GM19043 (cell line): Measurements from ENCODE around the gene ACP7.
"Not testable (repeated sequence)": the region's sequence is repeated elsewhere in the genome, so short reads cannot be mapped to it uniquely, and the experiment has no call there.

Experiments
- ATAC-seq: cut with Tn5 transposase; IDR thresholded peaks from one replicate; pipeline ENCODE4 v1.9.1; 2021; ENCODE audit warnings: low read depth; ENCODE audit not compliant: unreplicated experiment

The ACP7 gene

DNA sequence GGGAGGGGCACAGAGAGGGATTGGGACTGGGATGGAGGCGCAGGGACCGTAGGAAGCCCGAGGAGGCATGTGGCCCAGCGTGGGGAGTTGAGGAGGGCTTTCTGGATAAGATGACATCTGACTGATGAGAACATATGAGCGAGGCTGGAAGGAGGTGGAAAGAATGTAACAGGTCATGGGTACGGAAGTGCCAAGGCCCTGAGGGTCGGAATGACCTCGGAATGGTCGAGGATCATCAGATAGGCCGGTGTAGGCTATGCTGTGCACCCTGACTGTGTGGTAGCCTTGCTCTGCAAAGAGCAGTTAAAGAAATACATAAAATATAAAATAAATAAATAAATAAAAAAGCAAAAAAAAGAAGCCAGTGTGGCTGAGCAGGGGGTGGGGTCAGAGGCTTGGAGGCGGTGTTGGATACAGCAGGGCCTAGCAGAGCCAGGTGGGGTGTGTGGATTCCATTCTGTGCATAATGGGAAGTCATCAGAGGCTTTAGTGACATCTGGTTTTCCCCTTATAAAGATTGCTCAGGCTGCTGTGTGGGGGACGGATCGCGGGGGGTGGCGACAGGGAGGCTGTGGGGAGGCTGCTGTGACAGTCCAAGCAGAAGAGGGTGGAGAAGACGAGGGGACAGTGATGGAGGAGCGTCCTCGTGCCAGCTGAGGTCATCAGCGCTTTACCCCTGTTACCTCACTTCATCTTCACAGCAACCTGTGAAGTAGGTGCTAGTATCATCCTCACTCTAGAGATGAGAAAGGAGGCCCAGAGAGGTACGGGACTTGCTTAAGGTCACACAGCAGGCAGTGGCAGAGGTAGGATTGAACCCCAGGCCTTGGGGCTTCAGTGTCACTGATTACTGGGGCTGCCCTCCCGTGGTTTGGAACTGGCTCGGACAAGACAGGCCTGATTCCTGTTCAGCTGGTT, 46.4 kb downstream of the ACP7 start:
- ATAC-seq: no peak

DNA sequence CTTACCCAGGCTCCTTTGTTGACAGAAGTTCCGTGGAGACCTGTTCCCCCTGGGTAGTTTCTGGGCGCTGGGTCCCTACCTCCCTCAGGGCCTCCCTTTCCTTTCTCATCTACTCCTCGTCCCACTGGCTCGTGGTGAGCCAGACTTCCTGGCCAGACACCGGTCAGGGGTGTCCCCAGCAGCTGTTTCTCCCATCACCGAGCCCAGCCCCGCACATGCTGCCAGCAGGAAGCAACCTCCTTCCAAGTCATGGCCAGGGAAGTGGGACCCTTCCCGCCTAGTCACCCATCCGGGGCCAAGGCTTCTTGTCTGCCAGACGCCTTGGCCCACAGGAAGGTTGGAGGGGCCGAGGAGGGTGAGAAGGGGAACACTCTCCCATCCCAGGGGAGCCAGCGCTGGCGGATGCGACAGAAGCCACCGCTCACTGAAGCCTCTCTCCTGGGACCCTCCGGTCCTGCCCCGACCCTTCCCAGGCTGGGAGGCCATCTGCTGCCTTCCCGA, 47.1 kb downstream of the ACP7 start:
- no peak for ATAC-seq

DNA sequence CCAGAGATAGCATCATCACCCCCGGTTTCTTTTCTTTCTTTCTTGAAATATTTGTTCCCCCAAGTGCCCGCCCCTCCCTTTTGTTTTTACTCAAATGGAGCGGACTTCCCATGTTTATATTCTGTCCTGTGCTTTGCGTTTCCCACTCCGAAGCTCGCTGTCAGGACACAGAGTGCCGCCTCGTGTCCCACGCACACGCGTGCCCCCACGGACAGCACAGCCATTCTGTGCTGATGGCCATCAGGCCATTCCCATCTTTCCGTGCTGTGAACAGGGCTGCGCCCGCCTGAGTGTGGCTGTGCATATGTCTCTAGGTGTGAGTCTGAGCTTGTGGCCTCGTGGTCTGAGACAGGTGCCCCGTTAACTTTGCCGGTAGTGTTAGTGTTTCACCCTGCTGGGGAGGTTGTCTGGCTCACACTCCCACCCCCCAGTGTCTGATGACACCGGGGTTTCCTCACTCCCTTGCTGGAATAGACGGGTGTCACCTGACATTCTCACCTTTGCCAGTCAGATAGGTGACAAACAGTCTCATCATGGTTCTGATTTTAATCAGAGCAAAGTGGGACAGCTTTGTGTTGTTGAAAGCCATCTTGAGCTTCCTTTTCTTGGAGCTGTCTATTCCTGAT, 48.3 kb downstream of the ACP7 start:
- no peak for ATAC-seq

DNA sequence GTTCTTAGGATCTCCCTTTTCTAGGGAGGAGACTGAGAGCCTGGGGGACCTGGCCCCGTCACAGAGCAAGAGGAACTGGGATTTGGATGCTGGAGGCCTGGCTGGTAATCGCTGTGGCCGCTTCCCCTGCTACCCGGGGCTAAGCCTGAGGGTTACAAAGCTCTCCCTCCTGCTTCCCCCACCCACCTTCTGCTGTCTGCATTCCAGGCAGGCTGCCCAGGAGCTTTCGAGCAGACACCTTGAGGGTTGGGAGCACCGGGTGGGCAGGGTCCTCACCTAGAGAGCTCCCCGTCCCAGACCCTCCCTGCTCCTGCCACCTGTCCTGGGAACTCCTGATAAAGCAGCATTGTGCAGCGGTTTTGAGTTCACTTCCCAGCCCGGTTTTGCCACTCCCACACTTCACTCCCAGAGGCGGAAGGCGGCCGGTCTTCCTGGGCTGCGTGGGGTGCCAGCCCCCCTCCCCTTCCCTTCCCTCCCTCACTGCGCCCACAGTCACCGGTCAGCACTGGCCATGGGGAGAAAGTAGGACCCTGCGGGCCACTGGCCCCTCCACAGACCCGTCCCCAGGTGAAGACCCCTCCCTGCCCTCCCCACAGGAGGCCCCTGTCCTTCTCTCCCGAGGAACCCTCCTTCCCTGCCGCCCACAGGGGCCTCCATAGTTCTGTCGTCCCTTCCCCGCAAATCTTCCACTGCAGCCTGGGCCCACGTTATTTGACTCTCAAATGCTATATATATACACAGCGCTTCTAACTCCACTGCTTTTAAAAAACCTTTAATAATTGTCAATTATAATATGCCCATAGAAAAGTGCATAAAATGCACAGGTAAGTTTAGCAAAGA, 49.5 kb downstream of the ACP7 start:
- ATAC-seq: no peak

DNA sequence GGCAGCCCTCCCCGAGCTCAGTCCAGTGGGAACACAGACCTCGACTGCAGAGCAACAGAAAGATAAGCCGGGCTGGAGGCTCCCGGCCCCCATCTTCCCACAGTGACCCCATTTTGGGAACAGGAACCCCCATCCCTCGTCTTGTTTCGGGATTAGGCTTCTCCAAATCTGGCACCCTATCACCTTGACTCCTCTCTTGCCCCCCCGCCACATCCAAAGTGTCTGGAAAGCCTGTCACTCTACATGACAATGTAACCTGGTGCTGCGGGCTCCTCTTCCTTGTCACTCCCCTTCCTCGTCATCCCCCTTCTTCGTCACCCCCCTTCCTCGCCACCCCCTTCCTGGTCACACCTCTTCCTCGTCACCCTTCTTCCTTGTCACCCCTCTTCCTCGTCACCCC, 51.5 kb downstream of the ACP7 start:
- ATAC-seq: no peak

DNA sequence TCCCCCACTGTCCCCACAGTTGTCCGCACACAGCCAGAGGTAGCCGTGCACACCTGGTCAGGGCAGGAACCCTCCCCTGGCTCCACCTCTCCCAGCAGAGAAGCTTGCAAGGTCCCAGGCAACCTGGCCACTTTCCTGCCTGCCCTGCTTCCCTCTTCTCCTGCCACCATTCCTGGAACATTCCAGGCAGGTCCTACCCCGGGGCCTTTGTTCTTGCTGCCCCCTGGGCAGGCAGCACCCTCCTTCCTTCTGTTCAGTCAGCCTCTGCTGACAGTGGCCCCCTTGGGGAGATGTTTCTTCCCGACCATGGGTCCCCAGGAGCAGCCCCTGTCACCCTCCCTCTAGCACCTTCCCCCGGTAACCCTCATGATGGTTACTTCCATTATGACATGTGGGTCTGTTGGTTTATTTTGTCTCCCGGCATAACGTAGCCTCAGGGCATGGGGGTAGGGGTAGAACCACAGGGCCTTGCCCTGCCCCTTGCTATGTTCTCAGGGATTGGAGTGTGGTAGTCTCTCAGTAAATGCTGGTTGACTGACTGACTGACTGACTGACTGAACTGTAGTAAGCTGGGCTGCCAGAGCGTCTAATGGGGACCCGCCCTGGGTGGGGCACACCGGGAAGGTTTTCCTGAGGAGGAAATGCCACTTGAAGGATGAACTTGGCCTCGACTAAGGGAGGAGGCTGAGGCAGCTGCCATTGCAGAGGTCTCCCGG, 52.2 kb downstream of the ACP7 start:
- no peak for ATAC-seq

DNA sequence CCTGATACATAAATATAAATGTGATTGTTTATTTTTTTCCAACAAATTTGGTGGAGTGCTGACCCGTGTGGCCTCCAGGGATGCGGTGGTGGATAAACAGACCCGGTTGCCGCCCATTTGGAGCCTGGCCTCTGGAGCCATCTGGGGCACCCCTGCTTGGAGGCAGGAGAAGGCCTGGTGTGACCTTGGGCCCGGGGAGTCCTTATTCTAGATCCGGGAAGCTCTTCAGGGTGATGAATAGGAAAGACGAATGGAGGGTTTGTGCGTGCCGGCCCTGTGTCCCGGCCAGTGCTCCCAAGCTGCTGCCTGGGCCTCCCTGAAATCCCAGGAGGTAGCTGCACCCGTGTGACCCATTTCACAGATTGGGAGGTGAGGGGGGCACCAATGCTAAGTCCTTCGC, 53.0 kb downstream of the ACP7 start:
- ATAC-seq: no peak

DNA sequence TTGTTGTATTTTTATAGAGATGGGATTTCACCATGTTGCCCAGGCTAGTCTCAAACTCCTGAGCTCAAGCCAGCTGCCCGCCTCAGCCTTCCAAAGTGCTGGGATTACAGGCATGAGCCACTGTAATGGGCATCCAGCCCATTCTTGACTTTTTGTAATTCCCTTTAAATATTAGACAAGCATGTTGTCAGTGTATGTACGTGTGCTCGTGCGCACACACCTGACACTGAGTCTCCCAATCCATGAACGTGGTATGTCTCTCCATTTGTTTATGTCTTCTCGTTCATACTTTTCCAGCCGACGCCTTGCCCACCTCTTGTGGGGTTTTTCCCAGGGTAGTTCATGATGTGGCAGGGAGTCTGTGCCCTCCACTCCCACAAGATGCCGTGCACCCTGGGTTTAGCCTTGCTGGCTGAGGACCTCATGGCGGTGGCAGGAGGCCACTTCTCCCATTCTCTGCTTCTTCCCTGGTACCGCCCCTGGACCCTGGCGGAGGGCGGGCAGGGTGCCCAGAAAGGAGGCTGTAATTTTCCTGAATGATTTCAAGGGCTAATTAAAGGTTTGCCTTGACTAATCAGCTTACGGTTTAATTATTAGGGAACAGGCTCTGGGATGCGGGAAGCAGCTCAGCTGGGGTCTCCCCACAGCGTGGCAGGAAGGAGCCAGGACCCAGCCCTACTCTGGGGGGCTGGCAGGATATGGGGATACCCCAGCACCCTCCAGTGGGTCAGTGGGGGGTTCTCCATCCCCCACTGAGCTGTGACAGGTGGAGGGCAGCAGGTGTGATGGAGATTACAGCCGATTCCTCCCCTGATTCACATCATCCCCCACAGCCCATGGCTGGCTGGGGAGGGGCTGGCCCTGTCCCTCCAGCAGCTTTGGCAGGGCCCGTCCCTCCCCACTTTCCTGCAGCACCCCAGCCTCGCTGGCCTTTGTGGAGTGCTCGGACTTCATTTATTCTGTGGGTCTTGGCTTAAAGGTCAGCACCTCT, 54.3 kb downstream of the ACP7 start:
- ATAC-seq: no peak

DNA sequence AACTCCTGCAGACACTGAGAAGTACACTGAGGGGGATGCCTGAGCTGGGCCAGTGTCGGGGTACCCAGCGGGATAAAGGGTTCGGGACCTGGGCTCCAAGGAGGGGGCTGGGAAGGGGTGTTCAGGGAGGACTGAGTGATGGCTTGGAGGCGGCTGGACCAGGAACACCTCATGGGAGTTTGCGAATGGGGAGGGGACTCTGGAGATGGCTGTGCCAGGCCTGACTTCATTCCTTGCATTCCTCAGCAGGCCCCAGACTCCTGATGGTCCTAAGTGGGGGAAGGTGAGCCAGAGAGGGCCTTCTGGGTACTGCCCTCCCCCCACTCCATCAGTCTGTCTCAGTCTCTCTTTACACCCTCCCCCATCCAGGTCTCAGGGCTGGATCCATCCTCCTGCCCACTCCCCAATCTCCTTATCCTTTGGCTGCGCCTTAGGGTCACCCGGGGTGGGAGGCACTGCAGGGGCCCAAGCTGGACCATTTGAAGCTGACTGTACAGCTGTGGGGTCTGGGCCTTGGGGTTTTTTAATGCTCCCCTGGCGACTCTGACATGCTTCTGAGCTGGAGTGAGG, 55.2 kb downstream of the ACP7 start:
- no peak for ATAC-seq

DNA sequence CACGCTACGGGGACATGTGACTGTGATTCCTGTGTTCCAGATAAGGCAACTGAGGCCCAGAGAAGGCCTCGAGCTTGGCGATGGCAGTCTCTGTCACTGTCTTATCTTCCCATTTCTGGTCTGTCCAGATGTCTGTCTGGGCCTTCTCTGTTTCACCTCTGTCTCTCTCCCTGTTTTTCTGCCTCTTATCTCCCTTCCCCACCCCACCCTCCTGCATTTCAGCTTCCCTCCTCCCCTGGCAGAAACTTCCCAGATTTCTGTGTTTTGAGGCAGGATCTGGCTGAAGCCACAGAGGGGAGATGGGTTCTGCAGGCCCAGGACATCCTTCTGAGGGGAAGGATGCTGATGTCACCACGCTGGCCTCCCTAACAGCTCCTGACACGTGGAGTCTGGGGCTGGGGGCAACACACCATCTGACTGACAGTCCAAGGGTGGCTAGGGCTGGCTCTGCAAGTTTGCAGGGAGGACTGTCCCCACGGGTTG, 55.8 kb downstream of the ACP7 start:
- no peak for ATAC-seq

DNA sequence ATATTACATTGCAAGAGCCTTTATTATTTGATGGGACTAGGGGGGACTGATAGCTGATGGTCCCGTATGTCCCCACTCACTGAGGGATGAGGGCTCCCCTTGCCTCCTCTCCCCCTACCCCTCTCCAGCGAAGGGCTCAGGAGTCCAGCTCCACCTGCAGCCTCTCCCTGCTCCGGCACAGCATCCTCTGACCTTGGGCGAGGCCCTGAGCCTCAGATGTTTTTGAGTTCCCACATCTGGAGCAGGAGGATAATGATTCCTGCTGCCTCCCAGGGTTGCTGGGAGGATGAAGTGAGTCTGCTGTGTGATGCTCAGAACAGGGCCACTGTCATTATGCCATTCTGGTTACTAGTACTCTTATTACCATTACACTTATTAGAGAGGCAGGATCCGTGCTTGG, 56.4 kb downstream of the ACP7 start:
- no peak for ATAC-seq

DNA sequence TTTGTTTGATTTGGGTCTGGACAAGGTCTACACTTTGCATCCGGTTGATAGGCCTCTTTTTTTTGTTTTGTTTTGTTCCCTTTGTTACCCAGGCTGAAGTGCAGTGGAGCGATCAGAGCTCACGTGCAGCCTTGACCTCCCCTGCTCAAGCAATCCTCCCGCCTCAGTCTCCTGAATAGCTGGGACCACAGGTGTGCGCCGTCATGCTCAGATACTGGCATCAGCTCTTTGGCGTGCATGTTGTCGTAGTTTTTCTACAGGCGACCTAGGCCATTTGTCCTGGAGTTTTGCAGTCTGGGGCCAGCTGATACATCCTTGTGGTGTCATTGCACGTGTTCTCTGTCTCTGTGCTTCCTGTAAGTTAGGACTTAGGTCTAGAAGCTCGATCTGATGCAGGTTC, 57.8 kb downstream of the ACP7 start:
- no peak for ATAC-seq

DNA sequence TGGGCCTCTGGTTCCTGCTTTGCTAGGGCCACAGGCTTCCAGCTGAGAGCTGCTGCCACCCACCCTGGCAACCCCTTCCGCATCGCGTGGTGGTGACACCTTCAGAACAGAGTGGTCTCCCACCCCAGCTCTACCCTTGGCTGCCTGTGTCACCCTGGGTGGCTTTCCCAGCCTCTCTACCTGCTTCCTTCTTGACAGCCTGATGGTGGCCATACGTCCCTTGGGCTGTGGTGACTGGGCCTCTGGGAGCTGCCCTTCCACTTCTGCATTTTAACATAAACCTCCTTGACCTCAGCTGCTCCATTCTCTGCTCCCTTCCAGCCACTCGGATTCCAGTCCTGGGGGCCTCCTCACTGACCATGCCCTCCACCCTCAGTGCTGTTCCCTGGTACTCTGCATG, 58.5 kb downstream of the ACP7 start:
- ATAC-seq: no peak

DNA sequence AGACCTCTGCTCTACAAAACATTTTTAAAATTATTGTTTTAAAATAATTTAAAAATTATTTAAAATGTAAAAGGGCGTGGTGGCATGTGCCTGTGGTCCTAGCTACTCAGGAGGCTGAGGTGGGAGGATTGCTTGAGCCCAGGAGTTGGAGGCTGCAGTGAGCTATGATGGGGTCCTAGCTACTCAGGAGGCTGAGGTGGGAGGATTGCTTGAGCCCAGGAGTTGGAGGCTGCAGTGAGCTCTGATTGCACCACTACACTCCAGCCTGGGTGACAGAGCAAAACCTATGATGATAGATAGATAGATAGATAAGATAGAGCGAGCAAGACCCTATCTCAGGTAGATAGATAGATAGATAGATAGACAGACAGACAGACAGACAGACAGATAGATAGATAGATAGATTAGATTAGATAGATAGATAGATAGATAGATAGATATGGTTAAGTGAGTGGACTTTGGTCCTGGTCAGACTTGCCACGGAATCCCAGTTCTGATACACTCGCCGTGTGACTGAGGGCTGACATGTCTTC, 59.7 kb downstream of the ACP7 start:
- ATAC-seq: not testable (repeated sequence)

DNA sequence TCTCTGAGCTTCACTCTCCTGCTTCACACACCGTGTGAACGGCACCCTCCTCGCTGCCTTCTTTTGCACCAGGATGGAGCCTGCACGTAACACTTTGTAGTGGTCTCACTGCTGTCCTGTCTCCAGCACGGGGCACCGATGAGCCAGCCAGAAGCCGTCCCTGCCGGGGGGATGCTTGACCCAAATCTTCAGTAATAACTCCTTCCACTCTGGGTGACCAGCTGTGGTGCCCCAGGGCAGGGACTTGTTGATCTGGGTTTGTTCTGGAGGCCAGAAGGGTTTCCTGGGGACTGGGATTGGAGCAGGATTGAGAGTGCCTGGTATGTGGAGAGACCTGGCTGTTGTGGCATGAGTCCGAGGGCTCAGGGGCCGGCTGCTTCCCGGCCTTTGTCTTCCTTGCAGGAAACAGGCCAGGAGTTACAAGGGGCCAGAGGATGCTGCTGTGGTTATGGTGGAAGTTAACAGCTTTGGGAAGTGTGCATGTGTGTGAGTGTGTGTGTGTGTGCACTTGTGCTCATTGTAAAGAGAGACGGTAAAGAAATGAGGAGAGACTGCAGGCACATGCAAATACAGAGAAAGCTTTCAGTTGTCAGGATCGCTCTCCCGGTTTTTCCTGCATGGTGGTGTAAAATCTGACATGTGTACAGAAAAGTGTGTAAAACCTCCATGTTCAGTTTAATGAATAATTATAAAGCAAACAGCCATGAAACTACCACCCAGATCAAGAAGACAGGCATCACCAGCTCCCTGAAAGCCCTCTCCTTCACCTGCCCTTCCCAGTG, 60.3 kb downstream of the ACP7 start:
- ATAC-seq: no peak

DNA sequence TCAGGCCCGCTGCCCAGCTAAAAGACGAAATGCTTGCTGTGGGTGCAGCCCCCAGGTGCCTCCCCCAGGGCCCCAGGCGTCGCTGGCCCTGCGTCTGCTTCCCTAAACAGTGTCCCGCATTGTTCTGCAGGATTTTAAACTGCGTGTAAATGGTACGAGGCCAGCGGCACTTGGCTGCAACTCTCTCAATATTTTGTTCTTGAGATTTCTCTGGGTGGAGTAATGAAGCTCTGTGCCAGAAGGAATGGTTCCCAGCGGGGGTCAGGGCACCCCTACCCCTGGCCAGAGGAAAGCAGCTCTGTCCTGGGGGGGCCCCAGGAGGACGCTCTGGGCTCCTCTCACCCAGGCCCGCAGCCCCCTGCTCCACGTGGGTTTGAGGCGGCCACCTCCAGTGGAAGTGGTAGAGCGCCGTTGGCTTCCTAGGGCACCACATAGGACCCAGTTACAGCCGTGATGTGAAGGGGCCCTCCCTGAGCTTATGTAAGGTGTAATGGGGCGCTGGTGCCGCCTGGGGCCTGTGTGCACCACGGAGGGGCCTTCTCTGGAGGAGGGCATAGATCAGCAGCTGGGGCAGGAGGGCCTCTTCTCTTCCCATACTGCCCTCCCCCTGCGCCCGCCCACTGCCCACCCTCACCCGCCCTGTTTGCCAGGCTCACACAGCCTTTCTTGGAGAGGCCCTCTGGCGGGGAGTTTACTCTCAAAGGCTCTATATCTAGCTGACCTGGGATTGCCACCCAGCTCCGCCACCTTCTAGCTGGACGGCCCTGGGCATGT, 61.2 kb downstream of the ACP7 start:
- ATAC-seq: no peak

DNA sequence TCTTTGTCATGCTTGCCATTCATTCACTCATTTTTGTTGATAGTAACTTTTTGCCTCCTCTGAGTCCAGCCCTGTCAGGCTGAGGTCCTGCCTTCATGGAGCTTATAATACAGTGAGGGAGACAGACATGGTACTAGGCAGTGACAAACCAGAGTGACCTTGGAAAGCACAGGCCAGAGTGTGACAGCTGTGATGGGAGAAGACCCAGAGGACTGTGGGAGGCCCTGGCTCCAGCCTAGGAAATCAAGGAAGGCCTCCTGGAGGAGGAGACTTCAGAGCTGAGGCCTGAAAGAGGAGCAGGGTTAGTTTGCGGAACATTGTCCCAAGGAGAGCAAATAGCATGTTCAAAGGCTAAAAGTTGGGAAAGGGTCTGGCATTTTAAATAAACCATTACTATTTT, 61.9 kb downstream of the ACP7 start:
- ATAC-seq: no peak
